ENCODE data around the gene MUL1.

Gene MUL1

GRCh38 chr1:20484519-20485462, 23.2 kb downstream of the MUL1 start:
- DNase-seq = no peak

- no peak for DNase-seq
Measured at GRCh38 chr1:20483833-20484518, 24.0 kb downstream of the MUL1 start.

- no peak for DNase-seq
Measured at GRCh38 chr1:20483098-20483832, 24.7 kb downstream of the MUL1 start.

- DNase-seq = no peak
Measured at GRCh38 chr1:20481643-20482498, 26.1 kb downstream of the MUL1 start.

- DNase-seq = no peak
Measured at GRCh38 chr1:20480951-20481617, 26.9 kb downstream of the MUL1 start.

GRCh38 chr1:20480243-20480944, 27.6 kb downstream of the MUL1 start:
- no peak for DNase-seq

GRCh38 chr1:20479840-20480239, 28.1 kb downstream of the MUL1 start:
- no peak for DNase-seq

- DNase-seq = no peak
Measured at GRCh38 chr1:20478057-20478635, 29.8 kb downstream of the MUL1 start.

- no peak for DNase-seq
Measured at GRCh38 chr1:20477348-20478056, 30.4 kb downstream of the MUL1 start.

GRCh38 chr1:20476265-20477038, 31.5 kb downstream of the MUL1 start:
- no peak for DNase-seq

- no peak for DNase-seq
Measured at GRCh38 chr1:20474996-20475395, 33.0 kb downstream of the MUL1 start.

- no peak for DNase-seq
Measured at GRCh38 chr1:20474333-20474975, 33.5 kb downstream of the MUL1 start.

GRCh38 chr1:20473894-20474293, 34.1 kb downstream of the MUL1 start:
- no peak for DNase-seq

GRCh38 chr1:20472860-20473711, 34.9 kb downstream of the MUL1 start:
- DNase-seq = no peak

GRCh38 chr1:20472121-20472520, 35.8 kb downstream of the MUL1 start:
- no peak for DNase-seq

- DNase-seq = no peak
Measured at GRCh38 chr1:20470194-20470593, 37.8 kb downstream of the MUL1 start.

GRCh38 chr1:20469406-20470076, 38.4 kb downstream of the MUL1 start:
- DNase-seq = no peak
